Right lobe of liver (tissue), 4 donors: Measurements from ENCODE around the gene SNX32.

ENCODE experiments used
- POLR2A ChIP-seq: fragments of 450-650 bp; IDR thresholded peaks from one replicate; pipeline ENCODE4 v1.6.1; 2017; ENCODE audit warnings: antibody characterized with exemption, mild to moderate bottlenecking
- TF ChIP-seq, protein P1 (sequence below), 4 donors: fragments of 200-600 bp in 3 of 4; fragments of 450-650 bp in 1 of 4; IDR thresholded peaks; one replicate each; pipeline versions ENCODE4 v1.5.1 to v1.8.0; 2016 to 2022; ENCODE audit warnings: antibody characterized with exemption in 4 of 4, mild to moderate bottlenecking in 2 of 4
- donor health status: DM: no; HTN: no; CAD: no.
- donor health status: DM: no; HTN: no; CAD: no.
- donor health status: DM: no; HTN: yes; CAD: no.

DNA sequence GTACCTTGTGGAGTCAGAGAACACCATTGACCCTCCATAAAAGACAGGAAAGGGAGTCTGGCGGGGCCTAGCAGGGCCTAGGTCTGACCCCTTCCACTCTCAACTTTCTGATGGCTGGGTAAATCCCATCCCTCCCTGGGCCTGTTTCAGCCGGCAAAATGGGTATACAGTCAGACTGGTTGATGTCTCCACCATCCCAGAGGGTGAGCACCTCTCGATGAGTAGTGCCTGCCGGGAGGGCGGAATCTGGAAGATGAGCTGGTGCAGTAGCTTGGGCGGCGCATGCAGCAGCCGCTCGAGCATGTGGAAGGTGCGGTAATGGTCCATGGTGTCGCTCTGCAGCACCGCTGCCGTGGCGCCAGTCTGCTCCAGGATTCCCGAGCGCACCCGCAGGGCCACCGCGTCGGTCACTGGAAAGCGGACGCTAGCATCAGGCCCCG, 54.0 kb downstream of the SNX32 start:
- TF ChIP-seq, protein P1, sequence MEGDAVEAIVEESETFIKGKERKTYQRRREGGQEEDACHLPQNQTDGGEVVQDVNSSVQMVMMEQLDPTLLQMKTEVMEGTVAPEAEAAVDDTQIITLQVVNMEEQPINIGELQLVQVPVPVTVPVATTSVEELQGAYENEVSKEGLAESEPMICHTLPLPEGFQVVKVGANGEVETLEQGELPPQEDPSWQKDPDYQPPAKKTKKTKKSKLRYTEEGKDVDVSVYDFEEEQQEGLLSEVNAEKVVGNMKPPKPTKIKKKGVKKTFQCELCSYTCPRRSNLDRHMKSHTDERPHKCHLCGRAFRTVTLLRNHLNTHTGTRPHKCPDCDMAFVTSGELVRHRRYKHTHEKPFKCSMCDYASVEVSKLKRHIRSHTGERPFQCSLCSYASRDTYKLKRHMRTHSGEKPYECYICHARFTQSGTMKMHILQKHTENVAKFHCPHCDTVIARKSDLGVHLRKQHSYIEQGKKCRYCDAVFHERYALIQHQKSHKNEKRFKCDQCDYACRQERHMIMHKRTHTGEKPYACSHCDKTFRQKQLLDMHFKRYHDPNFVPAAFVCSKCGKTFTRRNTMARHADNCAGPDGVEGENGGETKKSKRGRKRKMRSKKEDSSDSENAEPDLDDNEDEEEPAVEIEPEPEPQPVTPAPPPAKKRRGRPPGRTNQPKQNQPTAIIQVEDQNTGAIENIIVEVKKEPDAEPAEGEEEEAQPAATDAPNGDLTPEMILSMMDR (IDR thresholded peaks at IDR 0.05): no peak
- TF ChIP-seq POLR2A: no peak
